Sigmoid colon (tissue), 7 donors: Measurements from ENCODE around the gene RETREG1. TPM values are rescaled to one million over a fixed set of nuclear protein-coding genes. Genes with fewer than 3 reads are reported as not detected.

ENCODE experiments used
- DNase-seq: peaks from one replicate; pipeline ENCODE4 v3.0.0-alpha.2; 2019
- H3K27ac ChIP-seq, 4 donors: fragments of 200-600 bp; sonication (generic); one replicate each; pipeline ENCODE4 v1.5.1; 2016 to 2019; ENCODE audit warnings: mild to moderate bottlenecking in 1 of 4
- H3K27me3 ChIP-seq, 3 donors: fragments of 200-600 bp; sonication (generic); one replicate each; pipeline ENCODE4 v1.5.1; 2019; ENCODE audit warnings: mild to moderate bottlenecking in 1 of 3
- H3K36me3 ChIP-seq, 4 donors: fragments of 200-600 bp; sonication (generic); one replicate each; pipeline ENCODE4 v1.5.1; 2016 to 2019
- H3K4me1 ChIP-seq, 4 donors: fragments of 200-600 bp; sonication (generic); one replicate each; pipeline ENCODE4 v1.5.1; 2017 to 2019
- H3K4me3 ChIP-seq, 4 donors: fragments of 200-600 bp; sonication (generic); one replicate each; pipeline ENCODE4 v1.5.1; 2017 to 2019; ENCODE audit warnings: mild to moderate bottlenecking in 2 of 4, moderate library complexity in 1 of 4
- H3K9me3 ChIP-seq, 4 donors: fragments of 200-600 bp in 3 of 4; sonication (generic) in 3 of 4; one replicate each; pipeline versions ENCODE4 v1.5.1 to v1.6.1; 2013 to 2019
- CTCF ChIP-seq, 4 experiments: fragments of 450-650 bp in 3 of 4; fragments of 200-600 bp in 1 of 4; IDR thresholded peaks; one replicate each; pipeline ENCODE4 v1.5.1; 2016 to 2019; ENCODE audit warnings: antibody characterized with exemption in 4 of 4, mild to moderate bottlenecking in 3 of 4, moderate library complexity in 2 of 4
- EP300 ChIP-seq, 4 donors: sonication (generic); formaldehyde crosslinking; IDR thresholded peaks; one replicate each; pipeline ENCODE4 v1.6.1; 2017; ENCODE audit warnings: antibody characterized with exemption in 4 of 4
- POLR2A ChIP-seq, 2 donors: fragments of 450-650 bp; IDR thresholded peaks; one replicate each; pipeline ENCODE4 v1.6.1; 2016; ENCODE audit warnings: antibody characterized with exemption in 2 of 2, mild to moderate bottlenecking in 2 of 2, moderate library complexity in 2 of 2
- POLR2AphosphoS5 ChIP-seq, 4 donors: sonication (generic); formaldehyde crosslinking; IDR thresholded peaks; one replicate each; pipeline ENCODE4 v1.6.1; 2017; ENCODE audit warnings: antibody characterized with exemption in 4 of 4
- WGBS, 2 donors: extraction: QIAGEN DNeasy Blood & Tissue Kit; methylation state at CpG; one replicate each; pipeline ENCODE4 v1.1.7; 2013; 5-methylcytosine and 5-hydroxymethylcytosine counted together
- intact Hi-C: fragments of 100-400 bp; cut with DNase I; formaldehyde crosslinking; loops from one replicate; pipeline ENCODE4 v1.15.1; 2023
- polyA plus RNA-seq, 3 donors: library from polyadenylated mRNA; stranded (reverse); fragments of 200-250 nt; gene quantifications; one replicate each; pipeline ENCODE4 v1.2.3, GENCODE V29; 2013
- total RNA-seq, 4 donors: library from RNA; depleted of rRNA; stranded (reverse); fragments of >200 nt; gene quantifications; one replicate each; pipeline ENCODE4 v1.1.0, GENCODE V29; 2016
- donor health status: healthy with polysubstance abuse.
- donor health status: Bipolar disorder and iron deficiency.
- donor health status: healthy.

Gene RETREG1
- total and polyA plus RNA-seq, 7 donors, result 10.8 to 21.2 (median 14.6) TPM

- Histone ChIP-seq H3K4me3 (no peak overlapping the region), H3K27ac (no peak overlapping the region), H3K9me3 (peaks cover 0 to 4% (median under 1%) of the 10 kb centered on the region in 4 donors), H3K27me3 (no peaks in the 10 kb centered on the region), H3K36me3 (no peaks in the 10 kb centered on the region), H3K4me1 (no peaks in the 10 kb centered on the region)
- WGBS, 2 donors, result 94% methylated on average over 5 of the region's 5 CpGs
- no peak for DNase-seq
- TF ChIP-seq POLR2A (IDR thresholded peaks at IDR 0.05) (no peak), CTCF (IDR thresholded peaks at IDR 0.05) (no peak), POLR2AphosphoS5 (IDR thresholded peaks at IDR 0.05) (no peak), EP300 (IDR thresholded peaks at IDR 0.05) (no peak)
- intact Hi-C loops, result no loop called here
Measured at GRCh38 chr5:16500024-16500423, 116.8 kb downstream of the RETREG1 start.

DNA sequence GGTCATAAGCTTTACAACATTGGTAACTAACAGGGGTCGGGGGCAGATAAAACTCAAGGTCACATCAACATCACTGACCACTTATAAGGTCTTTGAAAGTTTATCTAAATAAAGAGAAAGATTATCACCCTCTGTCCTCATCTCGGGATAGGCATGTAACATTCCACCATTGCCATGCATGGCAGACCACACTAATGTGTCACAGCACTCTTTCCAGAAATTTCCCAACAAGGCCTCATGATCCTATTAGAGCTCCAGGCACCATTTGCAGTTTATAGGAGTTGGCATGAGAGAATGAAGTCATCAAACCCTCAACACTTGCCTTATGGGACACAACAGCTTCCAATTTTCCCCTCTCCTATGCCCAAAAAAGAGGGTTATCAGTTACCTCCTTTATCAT, 119.3 kb downstream of the RETREG1 start:
- WGBS, 2 donors, result 88 to 93% methylated on average over 2 of the region's 2 CpGs
- H3K36me3 ChIP-seq, result no peaks in the 10 kb centered on the region
- peaks cover 0 to 5% (median under 1%) of the 10 kb centered on the region in 4 donors for H3K9me3 ChIP-seq
- DNase-seq, result no peak
- no peaks in the 10 kb centered on the region for H3K27me3 ChIP-seq
- peaks cover 0 to 4% (median 2%) of the 10 kb centered on the region in 4 donors for H3K4me1 ChIP-seq
- H3K4me3 ChIP-seq, result no peak overlapping the region
- TF ChIP-seq POLR2AphosphoS5 (IDR thresholded peaks at IDR 0.05) (no peak), CTCF (IDR thresholded peaks at IDR 0.05) (no peak), POLR2A (IDR thresholded peaks at IDR 0.05) (no peak), EP300 (IDR thresholded peaks at IDR 0.05) (no peak)
- intact Hi-C loops, result no loop called here
- H3K27ac ChIP-seq, result no peak overlapping the region

DNA sequence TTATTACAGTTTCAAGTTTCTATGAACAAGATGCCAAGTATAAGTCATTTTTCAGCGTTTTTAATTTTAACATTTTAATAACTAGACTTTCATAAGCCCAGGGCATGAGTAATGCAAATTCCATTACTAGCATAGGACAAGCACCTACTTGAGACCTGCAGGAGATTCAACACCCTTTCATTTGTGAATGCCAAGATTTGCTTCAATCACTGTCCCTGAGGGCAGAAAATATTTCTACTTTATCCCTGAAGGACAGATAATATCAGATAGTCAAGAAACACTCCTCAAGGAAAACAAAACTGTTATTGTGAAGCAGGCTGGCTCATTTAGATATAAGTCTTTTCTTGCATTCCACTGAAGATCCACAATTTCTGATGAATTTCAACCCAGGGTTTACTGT, 123.5 kb downstream of the RETREG1 start:
- no peak overlapping the region for H3K4me3 ChIP-seq
- 35 to 85% methylated on average over 1 of the region's 1 CpG for WGBS, 2 donors
- H3K36me3 ChIP-seq, result no peaks in the 10 kb centered on the region
- no peak for DNase-seq
- peaks cover 0 to 12% (median 8%) of the 10 kb centered on the region in 4 donors for H3K4me1 ChIP-seq
- TF ChIP-seq POLR2AphosphoS5 (IDR thresholded peaks at IDR 0.05) (no peak), EP300 (IDR thresholded peaks at IDR 0.05) (no peak), CTCF (IDR thresholded peaks at IDR 0.05) (no peak), POLR2A (IDR thresholded peaks at IDR 0.05) (no peak)
- peak overlapping the region in 1 of 4 donors; percentile 27 for H3K27ac ChIP-seq
- intact Hi-C loops, result loop anchor here (5.0 kb wide), 2 partner anchors 59 to 709 kb away; no protein-coding TSS in a partner anchor
- H3K9me3 ChIP-seq, result peaks cover 0 to 5% (median under 1%) of the 10 kb centered on the region in 4 donors
- no peaks in the 10 kb centered on the region for H3K27me3 ChIP-seq

DNA sequence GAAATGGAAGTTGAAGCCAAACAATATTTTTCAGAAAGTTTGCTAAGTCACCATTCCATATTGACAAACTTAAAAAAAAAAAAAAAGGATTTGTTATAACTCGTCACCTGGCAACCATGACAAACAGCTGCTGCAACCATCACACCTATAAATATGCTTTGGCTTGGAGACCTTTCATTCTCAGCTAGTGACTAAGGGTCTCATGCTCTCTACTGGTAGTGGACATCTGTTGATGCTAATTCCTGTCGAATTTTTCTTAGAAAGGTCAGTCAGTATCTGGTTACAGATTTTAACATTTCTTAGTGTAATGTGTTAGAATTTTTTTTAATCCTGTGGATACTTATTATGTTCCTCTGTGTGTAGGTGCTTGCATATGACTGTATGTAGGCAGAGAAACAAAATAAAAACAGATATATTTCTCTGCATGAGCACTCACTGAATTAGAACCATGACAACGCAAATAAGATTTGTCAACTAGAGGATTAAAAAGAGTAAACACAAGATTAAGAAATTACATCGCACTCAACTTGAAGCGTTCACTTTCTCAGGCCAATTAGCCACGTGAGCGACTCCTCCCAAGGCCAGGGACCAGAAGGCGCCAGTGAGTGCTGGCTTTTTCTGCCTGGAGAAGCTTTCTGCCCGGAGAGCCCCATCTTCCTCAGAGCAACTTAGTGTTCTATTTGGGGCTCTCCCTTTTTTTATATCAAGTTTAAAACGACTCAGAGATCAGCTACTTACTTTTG, 124.2 kb downstream of the RETREG1 start:
- intact Hi-C loops, result loop anchor here (5.0 kb wide), 2 partner anchors 60 to 710 kb away; no protein-coding TSS in a partner anchor

DNA sequence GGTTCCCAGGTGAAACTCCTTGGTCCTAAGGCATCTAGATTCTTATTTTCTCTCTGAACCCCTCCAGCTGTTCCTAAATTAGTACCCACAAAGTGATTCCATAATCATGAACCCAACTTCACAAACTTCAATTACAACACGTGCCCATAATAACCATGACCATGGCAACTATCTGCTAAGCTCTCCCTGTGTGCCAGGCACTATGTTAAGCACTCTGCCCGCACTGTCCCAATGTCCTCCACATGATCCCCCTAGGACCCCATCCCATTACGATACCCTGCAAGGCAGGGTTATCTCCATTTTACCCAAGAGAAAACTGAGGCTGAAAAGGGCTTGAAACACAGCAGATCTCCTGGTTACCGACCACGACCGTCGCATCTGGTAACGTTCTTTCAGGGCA, 125.9 kb downstream of the RETREG1 start:
- TF ChIP-seq EP300 (IDR thresholded peaks at IDR 0.05) (no peak), POLR2A (IDR thresholded peaks at IDR 0.05) (no peak), CTCF (IDR thresholded peaks at IDR 0.05) (no peak), POLR2AphosphoS5 (IDR thresholded peaks at IDR 0.05) (no peak)
- Histone ChIP-seq H3K27me3 (no peaks in the 10 kb centered on the region), H3K27ac (no peak overlapping the region), H3K9me3 (peaks cover 0 to 5% (median 0%) of the 10 kb centered on the region in 4 donors), H3K4me1 (peaks cover 0 to 12% (median 8%) of the 10 kb centered on the region in 4 donors), H3K36me3 (no peaks in the 10 kb centered on the region), H3K4me3 (no peak overlapping the region)
- no peak for DNase-seq
- intact Hi-C loops, result loop anchor here (5.0 kb wide), 2 partner anchors 61 to 711 kb away; no protein-coding TSS in a partner anchor
- 93 to 95% methylated on average over 8 of the region's 8 CpGs for whole genome bisulfite sequencing, 2 donors

More for the DNA sequence above, 124.2 kb downstream of the RETREG1 start:
- 14 to 57% methylated on average over 10 of the region's 10 CpGs for WGBS, 2 donors
- Histone ChIP-seq H3K9me3 (peaks cover 0 to 5% (median under 1%) of the 10 kb centered on the region in 4 donors), H3K27me3 (no peaks in the 10 kb centered on the region), H3K36me3 (no peaks in the 10 kb centered on the region), H3K4me3 (no peak overlapping the region), H3K4me1 (peaks cover 0 to 12% (median 8%) of the 10 kb centered on the region in 4 donors), H3K27ac (peak overlapping the region in 1 of 4 donors; percentile 27)
- DNase-seq, result no peak
- TF ChIP-seq POLR2AphosphoS5 (IDR thresholded peaks at IDR 0.05) (no peak), POLR2A (IDR thresholded peaks at IDR 0.05) (no peak)
